Hypothalamus (tissue), 51 donors: ENCODE measurements around the gene RMND1.
"Not testable (repeated sequence)": the region's sequence is repeated elsewhere in the genome, so short reads cannot be mapped to it uniquely, and the experiment has no call there.

Experiments used
- DNase-seq, 51 donors: peaks; one replicate each; lab custom pipeline; 2025; lab: John Stamatoyannopoulos, UW

RMND1 gene

GRCh38 chr6:151451950-151452749 lies at the start of gene RMND1:
TSS of gene RMND1 (minus strand) at chr6:151452126. CDS start at chr6:151445811, 6,315 bp downstream.
- DNase-seq, result peak; percentile 91 to 100 (median 99)

- DNase-seq, result no peak
Observed at GRCh38 chr6:151499551-151499950, 47.6 kb upstream of the RMND1 start.

GRCh38 chr6:151498327-151498726 lies 46.4 kb upstream of the RMND1 start:
- DNase-seq, result no peak

- DNase-seq, result no peak
Observed at GRCh38 chr6:151497905-151498304, 46.0 kb upstream of the RMND1 start.

GRCh38 chr6:151495380-151495779 lies 43.5 kb upstream of the RMND1 start:
- no peak for DNase-seq

GRCh38 chr6:151494936-151495320 lies 43.0 kb upstream of the RMND1 start:
- no peak for DNase-seq

- peak in 21 of 51 donors; percentile 3 to 72 (median 21) for DNase-seq
Observed at GRCh38 chr6:151494235-151494935, 42.5 kb upstream of the RMND1 start.

GRCh38 chr6:151493804-151494234 lies 41.9 kb upstream of the RMND1 start, which contains the start of gene CCDC170:
TSS of gene CCDC170 (plus strand) at chr6:151494017. CDS start at chr6:151494129, 112 bp downstream.
- peak in 30 of 51 donors; percentile 4 to 76 (median 28) for DNase-seq

GRCh38 chr6:151493161-151493803 lies 41.4 kb upstream of the RMND1 start:
- peak in 2 of 51 donors; percentile 25 to 41 for DNase-seq

- DNase-seq, result no peak
Observed at GRCh38 chr6:151490996-151491395, 39.1 kb upstream of the RMND1 start.

GRCh38 chr6:151488226-151488625 lies 36.3 kb upstream of the RMND1 start:
- DNase-seq, result no peak

GRCh38 chr6:151483994-151484393 lies 32.1 kb upstream of the RMND1 start:
- DNase-seq, result no peak

GRCh38 chr6:151482290-151482689 lies 30.4 kb upstream of the RMND1 start:
- DNase-seq, result no peak

- DNase-seq, result no peak
Observed at GRCh38 chr6:151481786-151482185, 29.9 kb upstream of the RMND1 start.

- no peak for DNase-seq
Observed at GRCh38 chr6:151478670-151479069, 26.7 kb upstream of the RMND1 start.

GRCh38 chr6:151477726-151478125 lies 25.8 kb upstream of the RMND1 start:
- no peak for DNase-seq

GRCh38 chr6:151475653-151476523 lies 24.0 kb upstream of the RMND1 start:
- DNase-seq, result peak in 5 of 51 donors; percentile 5 to 32 (median 22)

GRCh38 chr6:151464702-151465101 lies 12.8 kb upstream of the RMND1 start:
- no peak for DNase-seq

- DNase-seq, result no peak
Observed at GRCh38 chr6:151461673-151462072, 9.7 kb upstream of the RMND1 start.

- not testable (repeated sequence) for DNase-seq
Observed at GRCh38 chr6:151455751-151456398, 3.9 kb upstream of the RMND1 start.
